Adrenal gland (tissue), 12 donors: Measurements from ENCODE around the gene SLC30A3. TPM values are rescaled to one million over a fixed set of nuclear protein-coding genes. Genes with fewer than 3 reads are reported as not detected.

Experiments
- DNase-seq, 7 donors: peaks; one replicate each; pipeline ENCODE4 v3.0.0-alpha.2; 2019 to 2020
- H3K27ac ChIP-seq, 5 donors: fragments of 200-600 bp; sonication (generic) in 4 of 5; 1 replicate in 3 of 5; 2 replicates in 2 of 5; pipeline versions ENCODE4 v1.5.1 to v1.8.0; 2016 to 2020; ENCODE audit warnings: mild to moderate bottlenecking in 1 of 5
- H3K27me3 ChIP-seq: fragments of 200-600 bp; 2 replicates; pipeline ENCODE4 v1.8.0; 2021
- H3K36me3 ChIP-seq, 2 donors: fragments of 200-600 bp; replicated peaks in 1 of 2; 1 replicate in 1 of 2; 2 replicates in 1 of 2; pipeline versions ENCODE4 v1.5.1 to v1.8.0; 2018 to 2022
- H3K4me1 ChIP-seq, 2 donors: fragments of 200-600 bp; replicated peaks in 1 of 2; 1 replicate in 1 of 2; 2 replicates in 1 of 2; pipeline versions ENCODE4 v1.5.1 to v1.8.0; 2018 to 2021
- H3K4me3 ChIP-seq, 4 donors: fragments of 200-600 bp; sonication (generic) in 3 of 4; one replicate each; pipeline ENCODE4 v1.5.1; 2016 to 2018
- H3K9me3 ChIP-seq, 3 donors: fragments of 200-600 bp; sonication (generic) in 1 of 3; replicated peaks in 1 of 3; 1 replicate in 2 of 3; 2 replicates in 1 of 3; pipeline versions ENCODE4 v1.5.1 to v1.8.0; 2016 to 2021
- POLR2A ChIP-seq, 2 donors: fragments of 450-650 bp; IDR thresholded peaks; one replicate each; pipeline ENCODE4 v1.6.1; 2017; ENCODE audit warnings: antibody characterized with exemption in 2 of 2, mild to moderate bottlenecking in 2 of 2, moderate library complexity in 1 of 2
- WGBS, 4 donors: extraction: QIAGEN DNeasy Blood & Tissue Kit in 2 of 4; methylation state at CpG; one replicate each; pipeline versions ENCODE4 v1.1.5 to v1.1.7; 2013 to 2017; 5-methylcytosine and 5-hydroxymethylcytosine counted together
- intact Hi-C, 2 donors: fragments of 100-400 bp; cut with DNase I; formaldehyde crosslinking; loops; one replicate each; pipeline versions ENCODE4 v1.14.1 to v1.15.0; 2022 to 2023
- polyA plus RNA-seq, 3 donors: library from polyadenylated mRNA; stranded (reverse); fragments of 200-250 nt in 2 of 3; fragments of 350-450 nt in 1 of 3; fragmentation: Illumina TruSeq in 1 of 3; extraction: RNeasy Lipid Tissue Mini Kit (QIAGEN cat#74804) in 1 of 3; gene quantifications; one replicate each; pipeline ENCODE4 v1.2.3, GENCODE V29; 2013 to 2014
- total RNA-seq, 9 donors: library from RNA; depleted of rRNA in 4 of 9; stranded (reverse); fragments of >200 nt in 4 of 9; fragments of 120-200 nt in 1 of 9; fragmentation: NEBNext Ultra II Directional in 1 of 9; extraction: Animal tissue kit (Norgen Biotek cat#: 25700) in 1 of 9; gene quantifications; one replicate each; pipeline versions ENCODE4 v1.1.0 to v1.2.4, GENCODE V29; 2013 to 2023
- TF ChIP-seq, protein P1 (sequence below), 6 experiments: fragments of 450-650 bp in 4 of 6; fragments of 200-600 bp in 2 of 6; sonication (generic) in 1 of 6; IDR thresholded peaks; 1 replicate in 5 of 6; 2 replicates in 1 of 6; pipeline versions ENCODE4 v1.5.1 to v1.8.0; 2016 to 2021; ENCODE audit warnings: antibody characterized with exemption in 6 of 6, mild to moderate bottlenecking in 2 of 6, moderate library complexity in 1 of 6
- donor health status: healthy with polysubstance abuse.
- donor health status: Bipolar disorder and iron deficiency.
- donor health status: DM: yes; HTN: yes; CAD: no.
- donor health status: DM: no; HTN: no; CAD: no.
- donor health status: DM: no; HTN: no; CAD: no.
- donor health status: DM: yes; HTN: yes; CAD: no.

The SLC30A3 gene
- total and polyA plus RNA-seq, 12 donors = 0.27 to 5.6 (median 1.9) TPM; not detected in 1

DNA sequence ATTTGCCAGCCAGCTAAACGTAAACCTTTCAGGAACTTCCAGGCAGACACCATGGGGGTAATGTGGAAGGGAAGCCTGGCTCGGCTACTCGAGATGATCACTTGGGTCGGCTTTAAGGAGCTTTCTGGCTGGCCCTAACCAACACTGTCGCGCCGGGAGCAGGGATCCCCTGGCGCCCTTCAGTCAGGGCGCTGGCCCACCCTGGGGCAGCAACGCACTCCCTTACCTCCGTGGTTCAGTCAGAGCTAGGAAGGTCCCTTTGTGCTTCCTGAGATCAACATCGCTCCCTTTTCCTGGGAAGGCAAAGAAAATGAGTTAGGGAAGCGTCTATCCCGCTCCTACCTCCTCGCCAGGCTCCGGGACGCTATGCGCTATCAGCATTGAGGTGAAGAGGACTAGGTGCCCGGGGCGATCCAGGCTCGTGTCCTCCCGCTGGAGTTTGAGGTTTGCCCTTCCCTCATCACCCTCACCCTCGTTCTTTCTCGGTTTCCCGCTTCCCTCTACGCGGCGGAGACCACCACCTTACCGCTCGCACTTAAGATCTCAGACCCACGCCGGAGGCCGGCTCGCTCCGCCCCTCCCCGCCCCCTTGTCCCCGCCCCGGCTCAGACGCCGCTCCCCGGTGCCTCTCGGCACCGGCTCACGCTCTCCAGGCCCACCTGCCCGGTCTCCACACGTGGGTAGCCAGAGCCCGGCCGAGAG is 51.5 kb downstream of the SLC30A3 start:
- intact Hi-C loops = no loop called here
- H3K36me3 ChIP-seq = peaks cover 0 to 16% of the 10 kb centered on the region in 2 donors
- peak overlapping the region; percentile 41 to 86 (median 70) for H3K4me3 ChIP-seq
- no peak for TF ChIP-seq POLR2A (IDR thresholded peaks at IDR 0.05)
- TF ChIP-seq, protein P1, sequence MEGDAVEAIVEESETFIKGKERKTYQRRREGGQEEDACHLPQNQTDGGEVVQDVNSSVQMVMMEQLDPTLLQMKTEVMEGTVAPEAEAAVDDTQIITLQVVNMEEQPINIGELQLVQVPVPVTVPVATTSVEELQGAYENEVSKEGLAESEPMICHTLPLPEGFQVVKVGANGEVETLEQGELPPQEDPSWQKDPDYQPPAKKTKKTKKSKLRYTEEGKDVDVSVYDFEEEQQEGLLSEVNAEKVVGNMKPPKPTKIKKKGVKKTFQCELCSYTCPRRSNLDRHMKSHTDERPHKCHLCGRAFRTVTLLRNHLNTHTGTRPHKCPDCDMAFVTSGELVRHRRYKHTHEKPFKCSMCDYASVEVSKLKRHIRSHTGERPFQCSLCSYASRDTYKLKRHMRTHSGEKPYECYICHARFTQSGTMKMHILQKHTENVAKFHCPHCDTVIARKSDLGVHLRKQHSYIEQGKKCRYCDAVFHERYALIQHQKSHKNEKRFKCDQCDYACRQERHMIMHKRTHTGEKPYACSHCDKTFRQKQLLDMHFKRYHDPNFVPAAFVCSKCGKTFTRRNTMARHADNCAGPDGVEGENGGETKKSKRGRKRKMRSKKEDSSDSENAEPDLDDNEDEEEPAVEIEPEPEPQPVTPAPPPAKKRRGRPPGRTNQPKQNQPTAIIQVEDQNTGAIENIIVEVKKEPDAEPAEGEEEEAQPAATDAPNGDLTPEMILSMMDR (IDR thresholded peaks at IDR 0.05) = no peak
- WGBS, 4 donors = 3 to 7% (median 5%) methylated on average over 26 to 48 of the region's 48 CpGs
- no peaks in the 10 kb centered on the region for H3K9me3 ChIP-seq
- peaks cover 7 to 12% of the 10 kb centered on the region in 2 donors for H3K4me1 ChIP-seq
- no peaks in the 10 kb centered on the region for H3K27me3 ChIP-seq
- peak in 2 of 7 donors; percentile 26 to 44 for DNase-seq
- H3K27ac ChIP-seq = peak overlapping the region in 4 of 5 donors; percentile 89 to 98 (median 96)

DNA sequence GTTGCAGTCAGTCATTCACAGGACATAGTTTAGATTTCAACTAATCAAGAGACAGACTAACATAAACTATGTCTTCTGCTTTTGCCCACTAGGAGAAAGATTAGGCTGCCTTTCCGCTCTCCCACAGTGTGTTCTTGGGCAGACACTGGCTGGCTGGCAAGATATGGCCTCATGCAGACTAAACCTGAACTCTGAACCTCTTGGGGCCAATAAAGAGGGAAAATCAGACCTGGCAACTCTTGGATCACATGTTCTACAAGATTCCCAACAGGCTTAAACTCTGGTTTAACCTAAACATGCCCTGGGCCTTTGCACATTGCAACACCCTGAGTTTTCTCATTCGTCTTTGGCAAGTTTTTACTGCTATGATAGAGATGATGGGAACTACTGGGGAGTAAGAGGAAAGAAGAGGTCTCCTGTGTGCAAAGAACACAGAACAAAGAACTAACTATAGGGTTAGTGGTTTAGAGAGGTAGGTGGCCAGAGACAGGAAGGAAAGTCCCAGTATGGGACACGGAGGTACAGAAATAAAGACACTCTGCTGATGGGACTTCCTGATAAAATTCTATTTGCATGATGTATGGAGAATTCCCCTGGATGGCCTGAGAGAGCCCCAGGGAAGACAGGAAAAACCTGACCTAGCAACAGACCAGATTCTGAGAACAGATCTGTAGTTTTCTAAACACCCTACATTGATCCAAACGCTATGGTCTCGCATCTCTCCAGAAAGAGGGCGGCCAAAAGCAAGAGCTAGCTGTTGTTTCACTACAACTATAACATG is 53.0 kb downstream of the SLC30A3 start:
- 94 to 98% (median 94%) methylated on average over 6 of the region's 6 CpGs for WGBS, 4 donors
- TF ChIP-seq, protein P1 (IDR thresholded peaks at IDR 0.05) = no peak
- intact Hi-C loops = no loop called here
- no peak for DNase-seq
- Histone ChIP-seq H3K27me3 (no peaks in the 10 kb centered on the region), H3K36me3 (peaks cover 0 to 26% of the 10 kb centered on the region in 2 donors), H3K27ac (no peak overlapping the region), H3K4me3 (no peak overlapping the region), H3K9me3 (no peaks in the 10 kb centered on the region), H3K4me1 (peaks cover 7 to 12% of the 10 kb centered on the region in 2 donors)

DNA sequence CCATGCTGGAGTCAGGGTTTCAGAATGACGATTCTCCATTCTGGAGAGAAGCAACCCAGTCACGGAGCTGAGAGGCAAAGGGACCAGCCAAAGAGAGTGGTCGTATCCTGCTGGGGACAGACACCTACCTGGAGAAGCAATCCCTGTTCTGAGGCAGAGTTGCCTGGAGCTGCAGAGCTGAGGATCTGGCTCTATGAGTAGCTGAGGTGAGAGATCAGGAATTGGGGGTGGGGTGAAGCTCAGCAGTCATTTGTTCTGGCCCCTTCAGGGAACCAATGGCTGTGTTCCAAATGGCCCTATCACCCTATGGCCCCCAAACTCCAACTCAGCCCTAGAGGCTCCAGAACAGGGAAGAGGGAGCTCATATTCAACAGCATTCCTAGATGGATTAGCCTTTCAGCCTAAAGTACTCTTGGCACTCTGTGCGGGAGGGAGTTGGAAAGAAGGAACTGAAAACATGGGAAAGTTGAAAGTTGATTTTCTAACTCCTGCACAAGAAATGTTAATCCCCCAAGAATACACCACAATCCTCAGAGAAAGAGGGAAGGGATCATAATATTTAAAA is 54.3 kb downstream of the SLC30A3 start:
- Histone ChIP-seq H3K27ac (no peak overlapping the region), H3K4me3 (no peak overlapping the region), H3K4me1 (peaks cover 7 to 12% of the 10 kb centered on the region in 2 donors), H3K27me3 (no peaks in the 10 kb centered on the region), H3K36me3 (peaks cover 0 to 38% of the 10 kb centered on the region in 2 donors), H3K9me3 (no peaks in the 10 kb centered on the region)
- no peak for DNase-seq
- intact Hi-C loops = no loop called here
- TF ChIP-seq, protein P1 (IDR thresholded peaks at IDR 0.05) = no peak
- TF ChIP-seq POLR2A (IDR thresholded peaks at IDR 0.05) = no peak
- whole genome bisulfite sequencing, 4 donors = 89 to 95% (median 91%) methylated on average over 4 of the region's 4 CpGs

DNA sequence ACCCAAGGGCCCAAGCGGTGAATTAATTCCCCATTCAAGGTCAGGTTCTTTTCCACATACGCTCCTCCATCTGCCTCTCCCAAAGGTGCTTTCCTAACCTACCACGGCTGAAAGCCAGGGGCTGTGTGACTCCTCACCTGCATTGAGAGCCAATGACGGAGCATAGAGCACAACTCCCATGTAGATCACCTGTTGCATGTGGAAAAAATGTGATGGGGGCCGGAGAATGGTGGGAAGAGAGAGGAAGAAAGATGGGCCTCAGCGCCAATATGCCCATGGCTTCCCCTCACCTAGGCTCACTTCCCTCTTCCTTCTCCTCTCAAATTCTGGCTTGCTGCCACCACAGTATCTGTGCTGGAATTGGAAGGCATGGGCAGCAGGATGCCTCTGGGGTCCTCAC is 56.5 kb downstream of the SLC30A3 start:
- intact Hi-C loops = no loop called here
- 90 to 100% (median 94%) methylated on average over 6 of the region's 6 CpGs for WGBS, 4 donors
- TF ChIP-seq, protein P1 (IDR thresholded peaks at IDR 0.05) = no peak
- no peak for TF ChIP-seq POLR2A (IDR thresholded peaks at IDR 0.05)

More for the DNA sequence above, 56.5 kb downstream of the SLC30A3 start:
- no peaks in the 10 kb centered on the region for H3K27me3 ChIP-seq
- no peak for DNase-seq
- H3K27ac ChIP-seq = no peak overlapping the region
- peaks cover 0 to 47% of the 10 kb centered on the region in 2 donors for H3K36me3 ChIP-seq
- H3K9me3 ChIP-seq = no peaks in the 10 kb centered on the region
- H3K4me1 ChIP-seq = peaks cover 0 to 5% of the 10 kb centered on the region in 2 donors
- no peak overlapping the region for H3K4me3 ChIP-seq
